Activated CD8-positive, alpha-beta memory T cell treated with anti-CD3 and anti-CD28 coated beads, Interleukin-2, amount 50 U/mL, for 1 hour (primary cell): ENCODE results near the gene MGLL.

ENCODE experiments used
- DNase-seq: peaks from one replicate; pipeline ENCODE4 v3.0.0-alpha.2; 2020; ENCODE audit errors: extremely low read depth

The MGLL gene

DNA sequence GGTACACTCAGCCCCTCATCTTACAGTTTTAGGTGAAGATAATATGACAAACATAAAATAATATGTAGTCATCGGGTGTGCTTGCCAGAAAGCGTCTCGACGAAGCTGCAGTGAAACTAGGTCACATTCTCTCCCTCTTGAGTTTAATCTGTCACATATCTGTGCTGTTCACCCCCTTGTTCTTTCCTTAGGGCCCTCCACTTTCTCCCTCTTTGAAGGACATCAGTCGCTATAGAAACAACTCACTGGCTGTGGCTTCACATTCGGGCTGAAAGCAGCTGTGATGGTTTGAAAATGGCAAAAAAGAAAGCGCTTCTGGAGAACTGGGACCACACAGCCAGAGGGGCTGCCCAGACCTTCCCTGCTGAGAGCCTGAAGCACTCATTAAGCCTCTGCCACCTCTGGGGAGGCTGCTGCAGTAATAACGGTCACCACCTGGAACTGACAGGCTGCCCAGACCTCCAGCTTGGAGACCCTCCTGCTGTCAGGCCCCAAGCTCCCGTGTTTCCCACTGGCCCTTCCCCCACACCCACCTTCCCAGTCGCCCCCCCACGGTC is 99.2 kb downstream of the MGLL start:
- DNase-seq, result no peak

DNA sequence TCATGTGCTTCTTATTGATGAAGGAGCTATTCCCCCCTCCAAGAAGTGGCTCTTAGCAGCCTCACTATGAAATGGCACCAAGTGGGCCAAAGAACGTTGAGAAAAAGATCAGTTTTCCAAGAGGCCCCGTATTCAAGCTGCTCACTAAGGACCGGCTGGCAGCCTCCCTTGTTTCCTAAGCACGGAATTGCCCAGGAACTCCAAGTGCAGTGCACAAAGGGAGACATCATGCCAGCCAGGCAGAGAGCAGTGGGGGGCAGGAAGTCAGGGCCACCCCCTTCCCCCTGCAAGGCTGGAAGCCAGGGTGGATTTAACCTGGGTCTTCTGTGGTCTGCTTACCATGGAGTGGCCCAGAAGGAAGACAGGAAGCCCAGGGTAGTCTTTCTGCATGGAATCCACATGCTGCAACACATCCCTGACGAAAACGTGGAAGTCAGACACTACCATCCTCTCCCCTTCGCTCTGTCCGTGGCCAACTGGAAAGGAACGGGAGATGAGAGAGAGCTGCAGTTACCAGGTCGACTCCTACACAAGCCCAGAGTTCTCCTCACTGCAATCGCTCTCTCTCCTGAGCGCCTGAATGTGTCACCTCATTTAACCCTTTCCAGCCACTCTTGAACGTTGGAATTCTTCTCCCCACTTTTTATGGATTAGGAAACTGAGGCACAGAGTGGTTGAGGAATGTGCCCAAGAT is 100.1 kb downstream of the MGLL start:
- no peak for DNase-seq

DNA sequence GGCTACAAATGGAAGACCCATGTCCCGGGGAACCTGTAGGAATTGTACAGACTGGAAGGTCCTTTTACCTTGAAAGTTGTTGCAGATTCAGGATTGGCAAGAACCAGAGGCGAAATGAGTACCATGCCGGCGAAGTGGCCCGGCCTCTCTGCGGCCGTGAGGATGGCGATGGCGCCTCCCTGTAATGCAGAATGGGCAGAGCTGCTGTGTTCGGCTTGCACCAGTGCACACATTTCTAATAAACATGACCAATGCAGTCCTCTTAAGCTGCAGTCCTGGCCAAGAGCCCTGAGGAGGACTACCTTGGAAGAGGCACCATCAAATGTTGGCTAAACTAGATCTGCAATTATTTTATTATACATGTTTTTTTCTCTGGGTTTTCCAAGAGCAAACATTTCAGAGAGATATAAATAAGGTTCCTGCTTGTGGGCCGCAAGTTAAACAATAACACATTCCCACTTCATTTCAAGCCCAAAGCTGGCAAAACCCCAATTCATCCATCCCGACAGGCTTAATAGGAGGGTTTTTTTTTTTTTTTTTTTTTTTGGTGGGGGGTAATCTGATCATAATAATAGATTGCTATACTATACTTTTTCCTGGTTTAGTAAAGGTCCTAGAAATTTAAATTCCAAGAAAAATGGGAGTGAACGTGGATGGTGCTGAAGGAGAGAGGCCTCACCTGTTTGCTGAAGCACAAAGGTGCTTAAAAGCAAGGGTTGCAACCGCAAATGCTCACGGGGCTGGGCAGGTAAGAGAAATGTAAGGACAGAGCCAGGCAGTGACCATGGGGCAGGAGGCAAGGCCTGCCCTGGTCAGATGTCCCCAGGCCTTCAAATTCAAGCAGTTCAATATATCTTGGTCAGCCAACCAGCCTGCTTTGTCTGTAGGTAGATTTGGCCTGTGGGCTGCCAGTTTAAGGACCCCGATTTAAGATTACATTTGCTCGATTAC is 101.1 kb downstream of the MGLL start:
- no peak for DNase-seq

DNA sequence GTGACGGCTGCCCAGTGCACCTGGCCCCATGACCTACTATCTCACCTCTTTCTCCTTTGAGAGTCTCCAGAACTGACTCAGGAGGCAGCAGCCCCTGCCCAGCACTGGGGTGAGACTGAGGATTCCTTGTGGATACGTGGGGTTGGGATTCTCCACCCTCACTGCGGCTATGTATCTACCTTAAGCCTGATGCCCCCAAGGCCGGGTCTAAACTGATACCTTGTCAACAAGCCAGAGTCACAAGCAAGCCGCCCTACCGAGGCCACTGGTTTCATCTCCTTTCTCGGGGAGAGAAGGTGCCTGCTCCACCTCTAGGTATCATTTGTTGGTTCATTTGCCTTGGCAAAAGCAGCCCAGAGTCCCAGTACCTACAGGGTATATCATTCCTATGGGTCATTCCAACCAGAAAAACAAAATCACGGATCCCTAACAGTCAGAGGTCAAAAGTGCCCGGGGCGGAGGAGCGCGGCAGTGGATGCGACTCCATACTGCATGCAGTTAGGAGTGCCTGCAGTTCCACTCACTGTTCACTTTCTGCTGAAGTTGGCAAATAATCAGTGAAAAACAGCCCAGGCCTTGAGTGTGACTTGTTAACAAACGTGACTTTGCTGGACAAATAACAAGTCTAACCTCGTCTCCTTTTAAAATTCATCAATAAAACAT is 102.0 kb downstream of the MGLL start:
- no peak for DNase-seq

DNA sequence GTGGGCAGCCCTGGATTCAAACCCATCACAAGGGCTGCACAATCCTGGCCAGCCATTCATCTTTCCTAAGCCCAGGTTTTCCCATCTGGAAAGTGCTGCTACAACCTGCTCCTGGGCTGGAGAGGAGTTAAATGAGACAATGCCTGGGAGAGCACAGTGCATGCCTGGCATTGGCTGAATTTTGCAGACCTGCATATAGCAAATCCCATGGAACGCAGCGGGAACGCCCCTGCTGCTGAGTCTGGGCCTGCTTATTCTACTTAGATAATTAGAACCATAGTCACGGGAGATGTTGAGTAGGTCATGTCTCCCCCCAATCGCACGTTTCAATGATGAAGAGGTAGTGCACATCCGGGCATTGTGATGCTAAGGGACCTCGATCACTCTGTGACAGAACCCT is 102.9 kb downstream of the MGLL start:
- no peak for DNase-seq

DNA sequence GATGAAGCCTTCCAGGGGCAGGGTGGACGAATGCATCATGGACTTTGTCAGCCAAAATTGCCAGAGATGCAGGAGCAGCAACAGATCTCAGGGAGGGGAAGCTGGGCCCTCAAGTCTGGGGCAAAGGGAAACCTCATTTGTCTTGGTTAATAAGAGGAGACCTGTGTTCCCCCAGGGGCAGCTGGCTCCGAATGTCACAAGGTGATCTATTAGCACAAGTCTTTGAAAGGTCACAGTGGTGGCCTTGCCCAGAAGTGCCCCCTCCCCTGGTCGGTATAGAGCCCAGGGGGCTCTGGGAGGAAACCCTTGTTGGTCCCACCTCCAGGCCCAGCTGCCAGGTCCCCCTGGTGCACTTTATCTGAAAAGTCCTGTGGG is 103.4 kb downstream of the MGLL start:
- no peak for DNase-seq

DNA sequence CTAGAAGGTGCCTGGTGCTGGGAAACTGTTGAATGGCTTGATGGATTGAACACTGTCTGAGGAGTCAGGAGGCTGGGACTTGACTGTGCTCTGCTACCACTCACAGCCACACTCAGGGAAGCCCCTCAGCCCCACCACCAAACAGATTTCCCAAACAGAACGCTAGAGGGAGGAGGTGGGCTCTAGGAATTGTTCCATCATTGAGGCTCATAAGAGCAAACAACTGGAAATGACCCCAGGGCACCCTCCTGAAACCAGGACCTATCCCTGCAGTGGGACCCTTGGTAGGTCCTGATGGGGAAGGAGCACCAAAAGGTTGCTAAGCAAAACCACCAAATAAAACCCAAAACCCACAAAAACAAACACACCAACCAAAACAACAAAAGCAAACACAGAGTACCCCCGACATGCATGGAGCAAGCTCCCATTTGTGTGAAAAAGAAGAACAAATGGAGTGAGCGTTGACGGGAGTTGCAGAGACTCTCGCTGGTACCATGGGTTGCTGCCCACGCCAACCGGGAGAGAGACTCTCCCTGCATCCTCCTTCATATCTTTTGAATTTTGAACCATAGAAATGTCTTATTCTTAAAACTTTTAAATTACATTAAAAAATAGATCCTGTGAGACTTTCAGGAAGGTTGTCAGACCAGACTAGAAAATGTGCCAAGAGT is 103.9 kb downstream of the MGLL start:
- DNase-seq, result no peak

DNA sequence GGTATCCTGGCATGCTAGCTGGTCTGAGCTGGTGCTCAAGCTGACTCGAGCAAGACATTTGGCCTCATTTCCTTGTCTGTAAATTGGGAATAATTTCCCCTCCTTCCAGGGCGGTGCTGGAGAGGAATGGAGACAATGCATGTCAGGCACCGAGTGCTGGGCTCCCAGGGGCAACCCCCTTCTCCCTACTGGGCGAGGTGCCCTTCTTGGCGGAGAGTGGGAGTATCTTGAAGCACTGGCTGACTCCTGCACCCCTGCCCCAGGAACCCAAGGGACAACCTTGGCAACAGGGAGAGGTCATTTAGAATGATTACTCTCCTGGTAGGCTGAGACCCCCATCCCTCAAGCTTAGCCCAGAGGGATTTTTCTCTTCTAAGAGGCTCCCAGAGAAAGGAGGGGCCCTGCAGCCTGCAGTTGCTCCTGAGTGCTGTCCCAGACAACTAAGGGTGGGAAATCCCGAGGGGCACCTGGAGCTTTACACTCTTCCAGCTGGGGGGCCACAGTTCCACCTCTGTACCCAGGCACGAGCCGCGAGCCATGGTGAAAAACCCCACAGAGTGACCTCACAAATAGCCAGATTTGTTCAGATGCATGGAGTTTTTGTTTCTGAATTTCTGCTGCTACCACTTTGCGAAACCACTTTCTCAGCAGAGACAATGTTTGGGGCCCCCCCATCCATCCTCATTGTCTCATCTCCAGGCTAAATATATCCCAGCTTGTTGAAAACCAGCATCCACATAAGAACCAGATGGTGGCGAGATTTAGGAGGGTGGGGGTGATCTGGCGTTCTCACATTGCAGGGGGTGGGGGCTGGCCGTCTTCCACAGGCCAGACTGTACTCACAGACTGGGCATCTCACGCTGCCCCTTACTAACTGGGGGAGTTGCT is 104.7 kb downstream of the MGLL start:
- no peak for DNase-seq

DNA sequence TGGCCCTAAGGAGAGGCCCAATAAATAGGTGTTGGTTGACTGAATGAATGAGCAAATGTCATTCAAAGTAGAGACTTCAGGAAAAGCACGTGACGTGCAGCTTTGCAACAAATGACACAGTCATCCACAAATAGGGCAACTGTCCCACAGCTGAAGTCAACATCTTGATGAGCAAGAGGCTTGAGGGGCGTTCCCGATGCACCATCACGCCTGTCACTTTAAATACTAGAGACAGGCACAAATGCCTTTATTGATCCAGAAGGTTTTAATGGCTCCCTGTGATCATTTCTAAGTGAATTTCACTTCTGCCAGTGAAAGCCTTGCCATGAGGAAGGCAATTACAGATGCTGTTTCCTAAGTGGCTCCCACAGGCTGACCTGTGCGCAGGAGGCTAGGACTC is 105.9 kb downstream of the MGLL start:
- no peak for DNase-seq

DNA sequence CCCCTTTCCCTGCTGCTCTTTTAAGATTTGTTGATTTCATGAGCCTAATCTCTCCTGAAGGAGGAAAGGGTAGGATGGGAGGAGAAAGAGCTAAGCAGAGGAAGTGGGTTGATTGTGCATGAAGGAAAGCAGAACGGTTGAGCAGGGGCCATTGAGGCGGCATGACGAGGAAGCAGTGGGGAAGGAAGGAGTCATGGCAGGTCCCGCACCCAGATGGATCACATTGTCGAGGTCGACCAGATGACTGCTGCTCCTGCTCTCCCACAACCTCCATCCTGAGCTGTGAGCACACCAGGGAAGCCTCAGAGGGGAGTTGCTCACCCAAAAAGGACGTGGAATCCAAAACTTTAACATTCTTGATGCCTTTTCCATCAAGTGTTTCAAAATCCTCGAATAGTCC is 106.8 kb downstream of the MGLL start:
- no peak for DNase-seq

DNA sequence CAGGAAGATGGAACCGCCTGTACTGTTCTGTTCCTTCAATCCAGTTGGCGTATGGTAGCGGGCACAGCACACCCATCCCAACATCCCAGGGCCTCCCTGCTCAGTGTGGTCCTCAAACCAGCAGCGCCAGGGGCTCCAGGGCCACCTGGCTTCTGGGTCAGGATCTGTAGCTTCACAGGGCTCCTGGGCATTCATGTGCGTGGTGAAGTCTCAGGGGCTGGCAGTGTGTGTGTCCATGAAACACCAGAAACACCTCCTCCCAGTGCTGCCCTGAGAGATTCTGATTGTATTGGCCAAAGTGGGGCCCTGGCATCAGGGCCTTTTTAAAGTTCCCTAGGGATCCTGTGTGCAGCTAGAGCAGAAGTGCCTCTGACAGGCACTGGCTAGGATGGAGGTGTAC is 107.4 kb downstream of the MGLL start:
- DNase-seq, result no peak

DNA sequence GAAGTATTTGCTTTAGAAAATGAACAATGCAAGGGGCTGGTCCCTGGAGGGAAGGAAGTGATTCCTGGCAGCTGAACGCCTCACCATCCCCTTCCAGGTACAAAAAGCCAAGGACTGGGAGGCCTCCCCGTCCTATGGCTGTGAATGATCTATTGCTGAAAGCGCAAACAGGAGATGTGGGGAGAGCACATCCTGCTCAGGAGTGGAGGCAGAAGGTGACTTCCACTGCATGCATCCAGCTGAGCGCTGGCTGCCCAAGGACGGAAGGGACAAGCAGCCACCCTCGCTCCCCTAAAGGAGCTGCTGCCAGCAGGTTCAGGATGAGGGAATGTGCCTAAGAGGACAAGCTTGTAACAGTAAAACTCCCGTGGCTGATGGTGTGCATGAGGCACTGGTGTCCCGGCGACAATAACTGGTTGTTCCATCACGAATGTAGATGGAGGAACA is 108.2 kb downstream of the MGLL start:
- no peak for DNase-seq

DNA sequence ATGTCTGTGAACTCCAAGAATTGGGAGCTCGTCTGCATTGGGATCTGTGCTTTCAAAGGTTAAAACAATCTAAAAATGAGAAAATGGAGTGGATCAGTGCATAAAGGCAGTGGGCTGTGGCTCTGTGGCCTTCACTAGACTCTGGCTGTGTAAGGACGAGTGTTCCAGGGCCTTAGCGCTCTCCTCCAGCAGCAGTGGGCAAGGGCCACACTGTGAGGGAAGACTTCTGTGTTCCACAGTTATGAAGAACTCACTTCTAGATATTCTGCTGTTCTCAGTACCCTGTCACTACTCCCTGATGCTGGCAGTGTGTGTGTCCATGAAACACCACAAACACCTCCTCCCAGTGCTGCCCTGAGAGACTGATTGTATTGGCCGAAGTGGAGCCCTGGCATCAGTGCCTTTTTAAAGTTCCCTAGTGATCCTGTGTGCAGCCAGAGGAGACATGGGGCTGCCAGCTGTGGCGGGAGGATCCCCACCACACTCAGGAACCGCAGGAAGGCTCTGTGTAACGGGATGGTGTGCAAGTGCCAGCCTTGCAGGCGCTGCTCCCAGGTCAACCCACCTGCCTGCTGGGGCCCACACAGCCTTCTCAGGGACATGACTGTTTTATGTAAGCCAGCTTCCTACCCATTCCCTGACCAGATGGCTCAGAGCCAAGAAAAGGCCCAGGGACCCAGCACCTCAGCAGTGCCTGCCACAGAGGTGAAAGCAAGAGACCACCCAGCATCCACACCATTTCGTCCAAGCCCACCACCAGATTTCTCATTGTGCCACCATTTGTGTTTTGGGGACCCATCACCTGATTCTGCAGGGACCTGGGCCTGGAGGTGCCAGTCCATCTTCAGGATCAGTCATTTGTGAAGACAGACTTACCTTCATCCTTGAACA is 109.2 kb downstream of the MGLL start:
- no peak for DNase-seq

DNA sequence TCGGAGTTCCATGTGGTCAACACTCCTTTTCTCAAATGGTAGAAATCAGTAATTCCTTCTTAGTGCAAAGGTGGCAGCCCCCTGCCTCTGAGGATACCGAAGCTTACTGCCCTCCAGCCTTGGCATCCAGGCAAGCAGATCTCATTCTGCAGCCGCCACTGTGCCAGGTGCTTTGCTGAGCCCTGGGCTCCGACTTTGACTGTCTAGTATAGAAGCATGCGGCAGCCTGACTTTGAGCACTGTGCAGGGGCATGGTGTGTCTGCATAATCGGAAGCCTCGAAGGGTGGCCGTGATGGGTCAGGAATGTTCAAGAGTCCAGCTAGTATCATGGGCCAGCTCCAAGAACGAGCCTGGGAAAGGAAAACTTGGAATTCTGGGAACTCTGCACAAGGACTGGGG is 109.9 kb downstream of the MGLL start:
- no peak for DNase-seq

DNA sequence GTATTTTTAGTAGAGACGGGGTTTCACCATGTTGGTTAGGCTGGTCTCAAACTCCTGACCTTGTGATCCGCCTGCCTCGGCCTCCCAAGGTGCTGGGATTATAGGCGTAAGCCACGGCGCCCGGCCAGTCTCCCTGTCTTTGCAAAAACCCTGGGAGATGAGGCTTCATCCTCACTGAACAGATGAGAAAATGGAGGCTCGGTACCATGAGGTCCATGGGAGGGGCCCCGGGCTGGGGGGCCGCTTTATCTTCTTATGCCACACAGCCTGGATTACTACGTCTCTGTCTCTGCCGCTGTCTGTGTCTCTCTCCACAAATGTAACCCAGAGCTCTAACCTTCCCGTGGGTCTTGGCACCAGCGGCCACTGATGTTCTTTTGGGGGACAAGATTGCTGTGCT is 110.4 kb downstream of the MGLL start:
- DNase-seq, result no peak

DNA sequence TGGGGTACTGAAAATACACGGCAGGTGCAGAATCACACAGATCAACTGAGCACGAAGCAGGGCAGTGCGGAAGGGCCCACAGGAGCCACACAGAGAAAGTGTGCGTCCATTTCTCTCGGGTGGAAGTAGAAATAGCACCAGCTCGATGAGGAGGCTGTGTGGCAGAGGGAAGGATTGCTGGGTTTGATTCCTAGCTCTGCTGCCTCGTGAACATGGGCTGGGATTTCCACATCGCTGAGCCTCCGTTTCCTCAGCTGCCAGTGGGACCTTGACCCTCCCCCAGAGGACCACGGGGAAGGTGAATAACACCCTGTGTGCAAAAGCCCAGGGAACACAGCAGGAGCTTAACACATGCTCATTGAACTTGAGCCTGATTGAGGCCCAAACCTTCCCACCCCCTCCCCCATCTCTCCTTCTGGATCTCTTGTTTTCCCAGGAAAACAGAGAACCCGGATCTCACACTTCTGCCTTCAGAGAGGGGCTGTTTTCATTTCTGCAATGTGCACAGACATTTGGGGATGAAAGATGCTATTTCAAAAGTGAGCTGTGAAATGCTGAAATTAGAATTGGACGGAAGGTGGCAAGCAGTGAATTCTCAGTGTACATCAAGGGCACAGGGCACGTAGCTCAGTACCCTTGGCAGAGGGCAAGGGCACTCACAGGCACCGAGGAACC is 111.2 kb downstream of the MGLL start:
- no peak for DNase-seq

DNA sequence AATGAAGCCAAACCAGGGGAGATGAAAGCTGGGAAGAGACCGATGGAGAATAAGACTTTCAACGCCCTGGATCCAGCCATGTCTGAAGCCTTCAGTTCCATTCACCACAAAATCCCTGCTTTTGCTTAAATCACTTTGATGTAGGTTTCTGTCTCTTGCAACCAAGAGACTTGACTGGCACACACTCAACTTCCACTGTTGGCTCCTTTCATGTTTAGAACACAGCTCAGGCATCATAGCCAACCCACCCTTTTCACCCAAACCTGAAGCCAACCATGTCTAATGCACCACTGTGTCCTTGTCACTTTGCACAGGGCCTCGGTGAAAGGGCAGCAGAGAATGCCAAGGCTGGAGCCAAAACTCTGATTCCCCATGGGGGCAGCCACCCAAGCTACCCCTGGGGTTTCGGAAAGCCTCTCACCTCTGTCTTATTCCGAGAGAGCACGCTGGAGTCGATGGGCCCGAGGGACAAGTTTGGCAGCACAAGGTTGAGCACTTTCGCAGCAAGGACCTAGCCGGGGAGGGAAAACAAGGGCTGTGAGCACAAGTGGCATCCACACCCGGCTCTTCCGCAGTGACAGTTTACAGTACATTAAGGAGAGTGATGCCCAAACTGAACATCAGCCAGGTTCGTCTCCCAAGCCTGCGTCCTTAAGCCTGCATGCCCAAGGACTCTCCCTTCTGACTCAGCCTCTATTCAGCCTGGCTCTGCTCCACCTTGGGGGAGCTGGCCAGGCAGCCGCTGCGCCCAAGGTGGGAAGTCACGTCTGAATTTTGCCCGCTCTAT is 112.0 kb downstream of the MGLL start:
- DNase-seq, result no peak

DNA sequence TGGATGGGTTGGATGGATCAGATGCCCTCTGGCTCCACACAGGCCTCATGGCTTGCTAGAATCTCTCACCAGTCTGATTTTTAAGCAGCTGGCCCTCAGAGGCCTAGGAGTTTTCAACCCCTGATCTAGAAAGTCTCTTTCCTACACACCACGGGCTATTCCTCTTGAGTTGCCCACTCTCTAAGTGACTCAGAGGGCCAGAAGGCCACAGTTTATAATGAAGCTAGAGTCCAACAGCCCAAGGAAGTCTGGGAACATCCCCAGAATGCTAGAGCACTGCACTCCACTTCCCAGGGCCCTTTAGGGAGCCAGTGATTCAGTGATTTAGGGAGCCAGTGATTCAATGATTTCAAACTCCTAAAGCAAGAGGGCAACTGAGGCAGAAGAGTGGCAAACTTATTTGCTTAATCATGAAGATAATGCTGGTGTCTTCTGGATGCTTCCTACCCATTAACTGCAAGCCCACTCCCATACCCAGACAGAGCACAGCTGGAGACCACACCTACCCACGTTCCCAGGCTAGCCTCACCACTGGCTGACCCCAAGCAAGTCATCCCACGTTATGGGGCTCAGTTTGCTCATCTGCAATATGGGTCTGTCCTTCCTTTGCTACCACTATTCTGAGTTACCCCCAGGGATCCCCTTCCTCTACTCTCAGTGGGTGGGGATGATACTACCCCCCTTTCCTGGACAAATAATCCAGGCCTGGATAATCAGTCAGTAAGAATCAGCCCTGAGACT is 112.8 kb downstream of the MGLL start:
- no peak for DNase-seq
